ENCODE measurements around the gene ZNF385B. TPM values are rescaled to one million over a fixed set of nuclear protein-coding genes. Genes with fewer than 3 reads are reported as not detected.

The ZNF385B gene
- total and polyA plus RNA-seq, 7 donors: 0.35 to 5.6 (median 3.0) TPM; not detected in 1

DNA sequence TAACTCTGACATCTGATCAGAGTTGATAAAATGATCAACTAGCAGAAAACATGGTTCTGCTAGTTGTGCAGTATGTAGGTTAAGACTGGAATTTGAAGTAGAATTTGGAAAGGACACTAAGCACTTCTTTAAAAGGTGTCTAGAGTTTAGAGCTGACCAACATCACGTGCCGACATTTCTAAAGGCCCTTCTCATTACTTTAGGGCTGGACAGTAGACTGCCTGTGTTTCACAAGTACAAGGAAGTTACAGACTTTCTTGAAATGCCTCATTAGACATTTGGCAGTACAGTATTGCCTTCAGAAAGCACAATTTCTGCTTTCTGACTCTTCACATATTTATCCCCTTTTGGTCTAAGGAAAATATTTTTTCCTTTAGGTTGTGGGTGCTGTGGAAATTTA is 255.3 kb downstream of the ZNF385B start:
- Histone ChIP-seq H3K36me3 (no peaks in the 10 kb centered on the region), H3K27me3 (no peaks in the 10 kb centered on the region), H3K4me3 (no peak overlapping the region), H3K4me1 (peaks cover 0 to 15% (median 6%) of the 10 kb centered on the region in 4 donors), H3K9me3 (no peaks in the 10 kb centered on the region), H3K27ac (no peak overlapping the region)
- intact Hi-C loops (cut with DNase I): no loop called here
- WGBS, 2 donors: 71 to 94% methylated on average over 2 of the region's 2 CpGs
- no peak for DNase-seq
- TF ChIP-seq POLR2AphosphoS5 (IDR thresholded peaks at IDR 0.05) (no peak), EP300 (IDR thresholded peaks at IDR 0.05) (no peak), POLR2A (IDR thresholded peaks at IDR 0.05) (no peak)

DNA sequence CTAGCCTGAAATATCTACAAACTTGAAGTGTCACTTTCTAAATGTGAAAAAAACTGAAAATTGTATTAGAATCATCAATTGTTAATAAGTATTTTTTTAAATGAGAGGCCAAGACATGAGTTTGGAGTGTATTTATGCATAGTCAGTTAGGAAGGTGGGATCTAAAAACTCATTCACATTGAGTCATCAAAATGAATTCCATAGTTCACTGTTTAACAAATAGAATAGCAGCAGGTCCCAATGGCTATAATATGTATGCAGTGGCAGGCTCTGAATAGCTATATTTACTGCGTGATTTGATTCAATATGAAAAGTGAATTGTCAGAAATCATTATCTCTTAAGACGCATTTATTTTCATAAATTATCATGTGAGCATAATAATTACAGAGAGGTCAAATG is 256.1 kb downstream of the ZNF385B start:
- no peak for TF ChIP-seq POLR2AphosphoS5 (IDR thresholded peaks at IDR 0.05)
- no peak for TF ChIP-seq POLR2A (IDR thresholded peaks at IDR 0.05)
- TF ChIP-seq EP300 (IDR thresholded peaks at IDR 0.05): no peak
- TF ChIP-seq, protein P1, sequence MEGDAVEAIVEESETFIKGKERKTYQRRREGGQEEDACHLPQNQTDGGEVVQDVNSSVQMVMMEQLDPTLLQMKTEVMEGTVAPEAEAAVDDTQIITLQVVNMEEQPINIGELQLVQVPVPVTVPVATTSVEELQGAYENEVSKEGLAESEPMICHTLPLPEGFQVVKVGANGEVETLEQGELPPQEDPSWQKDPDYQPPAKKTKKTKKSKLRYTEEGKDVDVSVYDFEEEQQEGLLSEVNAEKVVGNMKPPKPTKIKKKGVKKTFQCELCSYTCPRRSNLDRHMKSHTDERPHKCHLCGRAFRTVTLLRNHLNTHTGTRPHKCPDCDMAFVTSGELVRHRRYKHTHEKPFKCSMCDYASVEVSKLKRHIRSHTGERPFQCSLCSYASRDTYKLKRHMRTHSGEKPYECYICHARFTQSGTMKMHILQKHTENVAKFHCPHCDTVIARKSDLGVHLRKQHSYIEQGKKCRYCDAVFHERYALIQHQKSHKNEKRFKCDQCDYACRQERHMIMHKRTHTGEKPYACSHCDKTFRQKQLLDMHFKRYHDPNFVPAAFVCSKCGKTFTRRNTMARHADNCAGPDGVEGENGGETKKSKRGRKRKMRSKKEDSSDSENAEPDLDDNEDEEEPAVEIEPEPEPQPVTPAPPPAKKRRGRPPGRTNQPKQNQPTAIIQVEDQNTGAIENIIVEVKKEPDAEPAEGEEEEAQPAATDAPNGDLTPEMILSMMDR (IDR thresholded peaks at IDR 0.05): no peak
- H3K4me1 ChIP-seq: peaks cover 0 to 15% (median 6%) of the 10 kb centered on the region in 4 donors
- no peak for DNase-seq
- H3K4me3 ChIP-seq: no peak overlapping the region
- H3K27ac ChIP-seq: no peak overlapping the region
- intact Hi-C loops (cut with DNase I): no loop called here
- no peaks in the 10 kb centered on the region for H3K27me3 ChIP-seq
- H3K36me3 ChIP-seq: no peaks in the 10 kb centered on the region
- no peaks in the 10 kb centered on the region for H3K9me3 ChIP-seq
- WGBS, 2 donors: 87 to 90% methylated on average over 2 of the region's 2 CpGs

DNA sequence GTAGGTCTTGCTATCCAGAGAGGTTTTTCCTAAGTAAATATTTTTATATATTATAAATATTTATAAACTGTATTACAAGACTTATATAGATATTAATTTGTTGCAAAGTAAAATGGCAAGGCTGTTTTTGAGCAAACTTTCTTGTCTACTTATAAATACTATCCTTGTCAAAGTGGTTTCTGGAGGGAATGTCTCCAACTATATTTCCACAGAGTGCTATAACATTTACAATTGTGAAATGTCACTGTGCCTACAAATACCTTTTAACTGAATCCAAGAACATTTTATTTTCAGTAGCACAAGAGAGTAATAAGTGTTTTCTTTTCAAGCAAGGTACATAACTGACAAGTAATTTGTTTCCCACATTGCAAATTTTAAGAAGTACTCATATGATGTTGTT is 256.8 kb downstream of the ZNF385B start:
- no peak for DNase-seq
- Histone ChIP-seq H3K9me3 (no peaks in the 10 kb centered on the region), H3K27ac (no peak overlapping the region), H3K4me1 (peaks cover 0 to 15% (median 6%) of the 10 kb centered on the region in 4 donors), H3K4me3 (no peak overlapping the region), H3K27me3 (no peaks in the 10 kb centered on the region), H3K36me3 (no peaks in the 10 kb centered on the region)
- intact Hi-C loops (cut with DNase I): no loop called here
- TF ChIP-seq, protein P1 (IDR thresholded peaks at IDR 0.05): no peak
- TF ChIP-seq POLR2A (IDR thresholded peaks at IDR 0.05) (no peak), EP300 (IDR thresholded peaks at IDR 0.05) (no peak), POLR2AphosphoS5 (IDR thresholded peaks at IDR 0.05) (no peak)

DNA sequence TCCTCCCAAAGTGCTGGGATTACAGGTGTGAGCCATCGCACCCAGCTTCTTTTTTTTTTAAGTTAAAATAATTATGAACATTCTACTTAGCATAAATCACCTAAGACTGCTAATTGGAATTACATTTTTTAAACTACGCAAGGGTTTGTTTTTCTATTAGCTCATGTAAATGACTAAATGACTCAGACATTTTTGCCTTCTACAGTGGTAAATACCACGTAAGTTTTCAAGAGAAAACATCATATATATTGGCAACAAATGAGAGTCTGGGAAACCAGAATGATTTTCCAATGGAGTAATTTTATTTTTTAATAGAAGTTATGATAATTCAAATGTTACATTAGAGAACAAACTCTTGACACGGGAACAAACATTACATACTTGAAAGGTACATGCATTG is 259.0 kb downstream of the ZNF385B start:
- Histone ChIP-seq H3K27me3 (no peaks in the 10 kb centered on the region), H3K4me3 (no peak overlapping the region), H3K36me3 (no peaks in the 10 kb centered on the region), H3K9me3 (no peaks in the 10 kb centered on the region), H3K4me1 (peaks cover 0 to 15% (median 6%) of the 10 kb centered on the region in 4 donors), H3K27ac (no peak overlapping the region)
- TF ChIP-seq POLR2A (IDR thresholded peaks at IDR 0.05): no peak
- intact Hi-C loops (cut with DNase I): no loop called here
- no peak for DNase-seq
- WGBS, 2 donors: 87 to 91% methylated on average over 4 of the region's 4 CpGs

DNA sequence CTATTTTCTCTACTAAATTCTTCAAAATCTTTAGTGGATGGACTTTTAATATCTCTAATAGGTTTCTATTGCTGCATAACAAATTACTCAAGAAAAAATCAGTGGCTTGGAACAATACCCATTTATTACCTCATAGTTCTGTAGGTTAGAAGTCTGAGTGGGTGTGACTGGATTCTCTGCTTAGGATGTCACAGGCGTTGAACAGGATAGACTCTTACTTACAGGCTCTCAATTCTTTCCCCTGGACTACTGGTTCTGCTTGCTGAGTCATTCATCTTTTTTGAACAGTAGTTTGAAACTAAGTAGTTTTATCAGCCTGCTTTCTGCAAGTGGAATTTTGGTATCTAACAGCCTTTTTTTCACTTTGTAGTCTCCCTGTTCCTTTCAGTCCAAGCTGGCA is 265.4 kb downstream of the ZNF385B start:
- DNase-seq: no peak
- H3K27me3 ChIP-seq: no peaks in the 10 kb centered on the region
- TF ChIP-seq POLR2A (IDR thresholded peaks at IDR 0.05): no peak
- TF ChIP-seq EP300 (IDR thresholded peaks at IDR 0.05): no peak
- TF ChIP-seq, protein P1 (IDR thresholded peaks at IDR 0.05): no peak
- no peak for TF ChIP-seq POLR2AphosphoS5 (IDR thresholded peaks at IDR 0.05)
- 57 to 65% methylated on average over 1 of the region's 1 CpG for WGBS, 2 donors
- no peak overlapping the region for H3K27ac ChIP-seq
- no peaks in the 10 kb centered on the region for H3K9me3 ChIP-seq
- H3K4me3 ChIP-seq: no peak overlapping the region
- no peaks in the 10 kb centered on the region for H3K36me3 ChIP-seq
- no peaks in the 10 kb centered on the region for H3K4me1 ChIP-seq
- intact Hi-C loops (cut with DNase I): no loop called here

DNA sequence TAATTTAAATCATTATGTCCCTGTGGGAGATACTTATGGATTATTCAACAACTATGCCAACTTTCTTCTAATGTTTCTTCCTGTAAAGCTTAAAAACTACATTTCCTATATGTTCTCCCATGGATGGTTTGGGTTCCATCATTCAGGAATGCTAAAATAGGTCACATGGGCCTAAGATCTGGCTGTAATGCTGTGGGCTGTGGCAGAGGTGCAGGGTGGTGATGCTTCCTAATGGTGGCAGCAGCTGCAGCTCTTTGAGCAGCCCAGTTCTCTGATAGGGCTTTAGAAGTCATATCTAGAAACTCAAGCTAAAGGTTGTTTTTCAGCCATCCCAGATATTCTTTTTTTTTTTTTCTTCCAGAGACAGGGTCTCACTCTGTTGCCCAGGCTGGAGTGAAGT is 266.1 kb downstream of the ZNF385B start:
- H3K4me1 ChIP-seq: no peaks in the 10 kb centered on the region
- intact Hi-C loops (cut with DNase I): no loop called here
- no peak for TF ChIP-seq EP300 (IDR thresholded peaks at IDR 0.05)
- TF ChIP-seq, protein P1 (IDR thresholded peaks at IDR 0.05): no peak
- no peak for TF ChIP-seq POLR2AphosphoS5 (IDR thresholded peaks at IDR 0.05)
- no peak for TF ChIP-seq POLR2A (IDR thresholded peaks at IDR 0.05)
- H3K27me3 ChIP-seq: no peaks in the 10 kb centered on the region
- no peak overlapping the region for H3K4me3 ChIP-seq
- H3K9me3 ChIP-seq: no peaks in the 10 kb centered on the region
- H3K27ac ChIP-seq: no peak overlapping the region
- no peaks in the 10 kb centered on the region for H3K36me3 ChIP-seq
- DNase-seq: no peak
